CD4-positive, alpha-beta memory T cell (primary cell): ENCODE measurements around the gene UVSSA. TPM values are rescaled to one million over a fixed set of nuclear protein-coding genes. Genes with fewer than 3 reads are reported as not detected.

Experiments
- CTCF ChIA-PET: fragments of 350-600 bp; sonication (Branson Sonifier 250); formaldehyde crosslinking; loops from one replicate; lab custom pipeline; 2021; ENCODE audit warnings: inconsistent platforms; ENCODE audit not compliant: partially characterized antibody; lab: Charles Lee
- POLR2A ChIA-PET: fragments of 350-600 bp; sonication (Branson Sonifier 250); formaldehyde crosslinking; loops from one replicate; lab custom pipeline; 2021; ENCODE audit not compliant: partially characterized antibody; lab: Charles Lee
- DNase-seq, 5 donors: peaks; one replicate each; pipeline versions ENCODE4 v3.0.0 to v3.0.0-alpha.2; 2020 to 2022; ENCODE audit warnings: mixed read lengths in 1 of 5
- H3K27ac ChIP-seq: one replicate; pipeline ENCODE4 v1.7.0; 2013; ENCODE audit warnings: low read depth, low read length
- H3K27me3 ChIP-seq: 2 replicates; pipeline ENCODE4 v1.7.0; 2013; ENCODE audit warnings: mild to moderate bottlenecking, low read length, moderate library complexity; ENCODE audit not compliant: insufficient read depth
- H3K36me3 ChIP-seq: 2 replicates; pipeline ENCODE4 v1.7.0; 2013; ENCODE audit warnings: mild to moderate bottlenecking, low read length, moderate library complexity; ENCODE audit not compliant: insufficient read depth
- H3K4me1 ChIP-seq: 2 replicates; pipeline ENCODE4 v1.7.0; 2013; ENCODE audit warnings: mild to moderate bottlenecking, low read length, moderate library complexity; ENCODE audit not compliant: insufficient read depth
- H3K4me3 ChIP-seq, 2 donors: one replicate each; pipeline ENCODE4 v1.7.0; 2013; ENCODE audit warnings: low read length in 2 of 2, mild to moderate bottlenecking in 1 of 2
- H3K9me3 ChIP-seq, 2 donors: one replicate each; pipeline ENCODE4 v1.7.0; 2013; ENCODE audit warnings: low read length in 2 of 2, control low read depth in 1 of 2; ENCODE audit not compliant: control insufficient read depth in 1 of 2
- H3K27ac Mint-ChIP-seq, 7 donors: one replicate each; pipeline ENCODE4 v1.8.0; 2020 to 2021; ENCODE audit warnings: mixed read lengths in 7 of 7, mild to moderate bottlenecking in 6 of 7, inconsistent platforms in 3 of 7, moderate library complexity in 3 of 7
- H3K27me3 Mint-ChIP-seq, 2 donors: one replicate each; pipeline ENCODE4 v1.8.0; 2020 to 2021; ENCODE audit warnings: mixed read lengths in 2 of 2
- H3K36me3 Mint-ChIP-seq, 2 donors: one replicate each; pipeline ENCODE4 v1.8.0; 2020 to 2021; ENCODE audit warnings: mixed read lengths in 2 of 2, inconsistent platforms in 1 of 2, mild to moderate bottlenecking in 1 of 2
- H3K4me1 Mint-ChIP-seq, 4 donors: one replicate each; pipeline ENCODE4 v1.8.0; 2020 to 2021; ENCODE audit warnings: mixed read lengths in 4 of 4, mild to moderate bottlenecking in 1 of 4
- H3K4me3 Mint-ChIP-seq, 8 donors: one replicate each; pipeline ENCODE4 v1.8.0; 2020 to 2021; ENCODE audit warnings: mixed read lengths in 8 of 8, mild to moderate bottlenecking in 7 of 8, moderate library complexity in 6 of 8, inconsistent platforms in 3 of 8
- H3K9me3 Mint-ChIP-seq, 8 donors: one replicate each; pipeline ENCODE4 v1.8.0; 2020 to 2021; ENCODE audit warnings: mixed read lengths in 8 of 8, mild to moderate bottlenecking in 5 of 8, inconsistent platforms in 3 of 8, moderate library complexity in 1 of 8
- intact Hi-C: fragments of 100-400 bp; cut with micrococcal nuclease; formaldehyde crosslinking; loops from one replicate; pipeline ENCODE4 v1.15.1; 2023
- polyA plus RNA-seq, 2 donors: library from polyadenylated mRNA; unstranded; fragments of 300-500 nt; fragmentation: Illumina TruSeq; gene quantifications; one replicate each; pipeline ENCODE4 v1.2.3, GENCODE V29; 2021
- total RNA-seq, 2 experiments: library from RNA; stranded (reverse); gene quantifications; one replicate each; pipeline ENCODE4 v1.2.3, GENCODE V29; 2021

The UVSSA gene
- total and polyA plus RNA-seq, 4 experiments from 2014 or later, result 2.4 to 44.6 (median 25.6) TPM

- peaks cover 2 to 11% (median 4%) of the 10 kb centered on the region in 4 donors for H3K4me1 Mint-ChIP-seq
- ChIA-PET POLR2A (no interaction called here), CTCF (no interaction called here)
- no peaks in the 10 kb centered on the region for H3K36me3 ChIP-seq
- intact Hi-C loops, result no loop called here
- H3K27me3 ChIP-seq, result peaks cover 4% of the 10 kb centered on the region
- no peak overlapping the region for H3K4me3 ChIP-seq
- H3K36me3 Mint-ChIP-seq, result no peaks in the 10 kb centered on the region
- H3K9me3 ChIP-seq, result no peaks in the 10 kb centered on the region
- H3K27ac ChIP-seq, result no peak overlapping the region
- no peak for DNase-seq
- peaks cover 35 to 50% of the 10 kb centered on the region in 2 donors for H3K27me3 Mint-ChIP-seq
- H3K4me1 ChIP-seq, result no peaks in the 10 kb centered on the region
- peaks cover 0 to 5% (median 0%) of the 10 kb centered on the region in 8 donors for H3K9me3 Mint-ChIP-seq
- no peak overlapping the region for H3K27ac Mint-ChIP-seq
- H3K4me3 Mint-ChIP-seq, result peak overlapping the region in 1 of 8 donors; percentile 34
These were observed 64.7 kb downstream of the UVSSA start for GRCh38 chr4:1411436-1412375.

GRCh38 chr4:1412376-1413203 is 65.6 kb downstream of the UVSSA start:
- no peak for DNase-seq
- Mint-ChIP-seq H3K27me3 (peaks cover 33 to 50% of the 10 kb centered on the region in 2 donors), H3K9me3 (peaks cover 0 to 5% (median 0%) of the 10 kb centered on the region in 8 donors), H3K4me1 (peaks cover 2 to 11% (median 4%) of the 10 kb centered on the region in 4 donors), H3K4me3 (no peak overlapping the region), H3K27ac (no peak overlapping the region), H3K36me3 (no peaks in the 10 kb centered on the region)
- Histone ChIP-seq H3K36me3 (no peaks in the 10 kb centered on the region), H3K4me3 (no peak overlapping the region), H3K9me3 (no peaks in the 10 kb centered on the region), H3K27me3 (peaks cover 4% of the 10 kb centered on the region), H3K4me1 (no peaks in the 10 kb centered on the region), H3K27ac (no peak overlapping the region)
- intact Hi-C loops, result no loop called here
- POLR2A ChIA-PET, result no interaction called here
- CTCF ChIA-PET, result no interaction called here

GRCh38 chr4:1413204-1413663 is 66.2 kb downstream of the UVSSA start:
- Histone ChIP-seq H3K36me3 (no peaks in the 10 kb centered on the region), H3K9me3 (no peaks in the 10 kb centered on the region), H3K4me1 (no peaks in the 10 kb centered on the region), H3K4me3 (no peak overlapping the region), H3K27ac (no peak overlapping the region), H3K27me3 (peaks cover 3% of the 10 kb centered on the region)
- Mint-ChIP-seq H3K36me3 (no peaks in the 10 kb centered on the region), H3K4me1 (peaks cover 2 to 11% (median 4%) of the 10 kb centered on the region in 4 donors), H3K27ac (no peak overlapping the region), H3K4me3 (peak overlapping the region in 2 of 8 donors; percentile 21 to 34), H3K27me3 (peaks cover 31 to 50% of the 10 kb centered on the region in 2 donors), H3K9me3 (peaks cover 0 to 5% (median 0%) of the 10 kb centered on the region in 8 donors)
- DNase-seq, result no peak
- ChIA-PET POLR2A (no interaction called here), CTCF (no interaction called here)
- intact Hi-C loops, result no loop called here

- no peaks in the 10 kb centered on the region for H3K9me3 ChIP-seq
- Mint-ChIP-seq H3K4me3 (no peak overlapping the region), H3K9me3 (peaks cover 0 to 4% (median 0%) of the 10 kb centered on the region in 8 donors), H3K27ac (no peak overlapping the region), H3K27me3 (peaks cover 30 to 44% of the 10 kb centered on the region in 2 donors), H3K36me3 (no peaks in the 10 kb centered on the region), H3K4me1 (peaks cover 0 to 7% (median under 1%) of the 10 kb centered on the region in 4 donors)
- POLR2A ChIA-PET, result no interaction called here
- no peaks in the 10 kb centered on the region for H3K4me1 ChIP-seq
- H3K36me3 ChIP-seq, result no peaks in the 10 kb centered on the region
- no peaks in the 10 kb centered on the region for H3K27me3 ChIP-seq
- CTCF ChIA-PET, result no interaction called here
- DNase-seq, result no peak
- H3K27ac ChIP-seq, result no peak overlapping the region
- intact Hi-C loops, result no loop called here
- H3K4me3 ChIP-seq, result no peak overlapping the region
These were observed 66.9 kb downstream of the UVSSA start for GRCh38 chr4:1413687-1414479.

GRCh38 chr4:1414831-1415680 is 68.0 kb downstream of the UVSSA start:
- POLR2A ChIA-PET, result no interaction called here

GRCh38 chr4:1415681-1415981 is 68.6 kb downstream of the UVSSA start:
- Histone ChIP-seq H3K9me3 (no peaks in the 10 kb centered on the region), H3K4me1 (no peaks in the 10 kb centered on the region), H3K27me3 (no peaks in the 10 kb centered on the region), H3K36me3 (no peaks in the 10 kb centered on the region), H3K27ac (no peak overlapping the region), H3K4me3 (no peak overlapping the region)
- no peak overlapping the region for H3K27ac Mint-ChIP-seq
- intact Hi-C loops, result no loop called here
- POLR2A ChIA-PET, result no interaction called here
- H3K4me1 Mint-ChIP-seq, result peaks cover 0 to 7% (median under 1%) of the 10 kb centered on the region in 4 donors
- H3K36me3 Mint-ChIP-seq, result no peaks in the 10 kb centered on the region
- peaks cover 0 to 2% (median 0%) of the 10 kb centered on the region in 8 donors for H3K9me3 Mint-ChIP-seq
- peak overlapping the region in 1 of 8 donors; percentile 52 for H3K4me3 Mint-ChIP-seq
- DNase-seq, result no peak
- peaks cover 26 to 38% of the 10 kb centered on the region in 2 donors for H3K27me3 Mint-ChIP-seq
- CTCF ChIA-PET, result no interaction called here

More at GRCh38 chr4:1414831-1415680, 68.0 kb downstream of the UVSSA start:
- H3K27me3 ChIP-seq, result no peaks in the 10 kb centered on the region
- H3K9me3 ChIP-seq, result no peaks in the 10 kb centered on the region
- CTCF ChIA-PET, result no interaction called here
- H3K27me3 Mint-ChIP-seq, result peaks cover 28 to 36% of the 10 kb centered on the region in 2 donors
- no peak overlapping the region for H3K27ac ChIP-seq
- no peaks in the 10 kb centered on the region for H3K36me3 ChIP-seq
- no peak for DNase-seq
- H3K4me3 Mint-ChIP-seq, result peak overlapping the region in 1 of 8 donors; percentile 52
- H3K4me1 ChIP-seq, result no peaks in the 10 kb centered on the region
- peaks cover 0 to 7% (median under 1%) of the 10 kb centered on the region in 4 donors for H3K4me1 Mint-ChIP-seq
- no peak overlapping the region for H3K4me3 ChIP-seq
- no peaks in the 10 kb centered on the region for H3K36me3 Mint-ChIP-seq
- intact Hi-C loops, result no loop called here
- no peak overlapping the region for H3K27ac Mint-ChIP-seq
- H3K9me3 Mint-ChIP-seq, result peaks cover 0 to 2% (median 0%) of the 10 kb centered on the region in 8 donors
